Keratinocyte (primary cell): ENCODE results near the gene AHCYL2.

Experiments used
- EZH2 ChIP-seq: IDR thresholded peaks from one replicate; pipeline ENCODE4 v1.6.1; 2012; ENCODE audit warnings: inconsistent platforms, mild to moderate bottlenecking, low read length, moderate library complexity
- TF ChIP-seq, protein P1 (sequence below), 3 experiments: IDR thresholded peaks in 1 of 3; conservative IDR thresholded peaks in 1 of 3; optimal IDR thresholded peaks in 1 of 3; 2 replicates in 2 of 3; 3 replicates in 1 of 3; pipeline versions ENCODE3 to v1.5.1; 2011; ENCODE audit warnings: low read length in 3 of 3, mild to moderate bottlenecking in 3 of 3, moderate library complexity in 2 of 3, control low read depth in 1 of 3, inconsistent platforms in 1 of 3; ENCODE audit not compliant: insufficient read depth in 2 of 3; ENCODE audit errors: extremely low read depth in 1 of 3

DNA sequence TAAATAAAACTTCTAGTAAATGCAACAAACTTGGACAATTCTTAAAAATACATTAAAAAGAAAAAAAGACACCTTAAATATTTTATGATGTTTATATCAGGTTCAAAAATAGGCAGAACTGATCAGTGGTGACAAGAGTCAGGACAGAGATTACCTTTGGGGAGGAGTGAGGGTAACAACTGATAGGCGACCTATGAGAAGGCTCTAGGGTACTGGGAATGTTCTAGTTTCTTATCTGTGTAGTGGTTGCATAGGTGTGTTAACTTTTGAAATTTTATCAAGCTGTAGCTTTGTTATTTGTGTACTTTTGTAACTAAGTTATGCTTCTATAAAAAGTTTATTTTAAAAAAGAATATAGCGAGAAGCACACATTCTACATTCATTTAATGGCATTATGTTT is 134.3 kb downstream of the AHCYL2 start:
- TF ChIP-seq EZH2: no peak
- TF ChIP-seq, protein P1, sequence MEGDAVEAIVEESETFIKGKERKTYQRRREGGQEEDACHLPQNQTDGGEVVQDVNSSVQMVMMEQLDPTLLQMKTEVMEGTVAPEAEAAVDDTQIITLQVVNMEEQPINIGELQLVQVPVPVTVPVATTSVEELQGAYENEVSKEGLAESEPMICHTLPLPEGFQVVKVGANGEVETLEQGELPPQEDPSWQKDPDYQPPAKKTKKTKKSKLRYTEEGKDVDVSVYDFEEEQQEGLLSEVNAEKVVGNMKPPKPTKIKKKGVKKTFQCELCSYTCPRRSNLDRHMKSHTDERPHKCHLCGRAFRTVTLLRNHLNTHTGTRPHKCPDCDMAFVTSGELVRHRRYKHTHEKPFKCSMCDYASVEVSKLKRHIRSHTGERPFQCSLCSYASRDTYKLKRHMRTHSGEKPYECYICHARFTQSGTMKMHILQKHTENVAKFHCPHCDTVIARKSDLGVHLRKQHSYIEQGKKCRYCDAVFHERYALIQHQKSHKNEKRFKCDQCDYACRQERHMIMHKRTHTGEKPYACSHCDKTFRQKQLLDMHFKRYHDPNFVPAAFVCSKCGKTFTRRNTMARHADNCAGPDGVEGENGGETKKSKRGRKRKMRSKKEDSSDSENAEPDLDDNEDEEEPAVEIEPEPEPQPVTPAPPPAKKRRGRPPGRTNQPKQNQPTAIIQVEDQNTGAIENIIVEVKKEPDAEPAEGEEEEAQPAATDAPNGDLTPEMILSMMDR (optimal IDR thresholded peaks at IDR 0.05 in 1 of 3, IDR thresholded peaks at IDR 0.05 in 1 of 3, conservative IDR thresholded peaks at IDR 0.05 in 1 of 3; ENCODE audit: extremely low read depth in 1 of 3, insufficient read depth in 2 of 3, low read length in 3 of 3): no peak
